G401.6 (cell line): ENCODE data around the gene ATP8A1.
A peak's percentile ranks its signal among the peaks of the same experiment; 100 is the strongest.

Experiments used
- FAIRE-seq: peaks from 2 replicates; lab custom pipeline; 2012; peaks lifted over from hg19 to GRCh38; lab: Jason Lieb, UNC

Gene ATP8A1

DNA sequence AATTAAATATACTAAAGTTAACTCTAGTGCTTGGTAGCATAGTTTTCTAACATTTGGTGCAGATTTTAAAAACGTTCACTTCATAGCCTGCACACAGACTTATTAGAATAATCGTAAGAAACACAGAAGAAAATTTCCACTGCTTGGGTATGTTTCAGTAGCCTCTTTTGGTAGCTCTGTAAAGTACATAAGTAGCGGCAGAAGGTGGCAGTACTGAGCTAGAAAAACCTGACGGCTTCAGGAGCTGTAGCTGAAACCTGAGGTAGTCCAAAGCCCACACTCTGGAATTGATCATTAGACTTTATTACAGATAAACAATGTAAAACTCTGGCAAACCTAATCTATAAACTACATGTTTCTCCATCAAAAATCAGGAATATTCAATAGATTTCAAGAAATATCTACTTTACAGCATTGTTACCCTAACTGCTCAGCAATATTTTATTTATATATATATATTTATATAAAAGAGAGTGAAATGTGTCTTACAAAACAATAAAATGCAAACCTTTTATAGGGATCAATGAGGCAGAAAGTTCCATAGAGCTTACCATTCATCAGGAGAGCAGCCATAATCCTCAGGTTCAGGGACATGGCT is 88.2 kb downstream of the ATP8A1 start:
- peak; percentile 92 for FAIRE-seq

DNA sequence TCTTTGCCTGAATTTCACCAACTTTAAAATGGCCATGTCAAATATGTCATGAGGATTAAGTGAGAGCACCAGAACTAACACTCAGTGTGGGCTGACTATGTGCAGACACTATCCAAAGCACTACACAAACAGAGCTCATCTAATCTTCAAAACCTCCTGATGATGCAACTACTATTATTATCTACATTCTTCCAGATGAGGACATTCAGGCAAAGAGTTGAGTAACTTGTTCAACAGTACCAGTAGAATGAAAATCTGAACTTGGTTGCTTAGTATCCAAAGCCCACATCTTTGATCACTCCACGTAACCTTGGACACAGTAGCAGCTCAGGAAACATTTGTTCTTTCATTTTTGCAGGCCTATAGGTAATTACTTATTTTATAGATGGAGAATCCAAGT is 90.1 kb downstream of the ATP8A1 start:
- no peak for FAIRE-seq

GRCh38 chr4:42562016-42562415 is 94.9 kb downstream of the ATP8A1 start:
- FAIRE-seq: no peak

DNA sequence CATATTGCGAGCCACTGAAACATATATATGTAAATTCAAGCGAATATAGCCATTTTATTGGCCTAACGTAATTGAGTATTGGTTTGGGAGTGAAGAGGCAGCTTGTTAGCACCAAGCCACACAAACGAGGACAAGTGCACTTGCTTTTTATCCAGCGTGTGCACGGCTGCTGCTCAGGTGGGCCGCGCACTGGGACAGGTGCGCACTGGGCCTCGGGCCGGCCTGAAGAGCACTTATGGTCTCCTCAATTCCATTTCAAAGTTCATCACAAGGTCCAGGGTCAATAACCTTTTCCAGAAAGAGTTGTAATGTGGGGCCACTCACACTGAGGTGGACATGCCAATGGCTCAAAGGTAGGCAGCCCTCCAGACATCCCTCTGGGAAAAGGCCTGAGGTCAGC is 95.9 kb downstream of the ATP8A1 start:
- FAIRE-seq: no peak

GRCh38 chr4:42560467-42560861 is 96.4 kb downstream of the ATP8A1 start:
- FAIRE-seq: no peak

DNA sequence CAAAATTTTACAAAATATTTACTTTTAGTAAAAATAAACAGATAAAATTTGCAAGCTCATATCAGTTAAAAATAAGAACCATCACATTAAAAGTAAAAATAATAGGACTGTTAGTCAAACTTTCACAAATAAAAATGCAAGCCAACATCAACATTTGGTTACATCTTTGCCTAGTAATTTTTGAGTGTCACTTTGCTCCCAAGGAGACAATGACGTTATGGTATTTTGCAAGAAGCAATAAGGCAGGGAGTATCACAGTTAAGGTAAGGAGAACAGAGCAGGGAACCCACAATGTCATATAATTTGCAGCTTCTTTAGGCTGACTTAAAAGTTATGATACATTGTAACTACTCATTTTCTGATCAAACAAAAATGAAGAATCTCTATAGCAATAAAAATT is 98.7 kb downstream of the ATP8A1 start:
- FAIRE-seq: no peak

DNA sequence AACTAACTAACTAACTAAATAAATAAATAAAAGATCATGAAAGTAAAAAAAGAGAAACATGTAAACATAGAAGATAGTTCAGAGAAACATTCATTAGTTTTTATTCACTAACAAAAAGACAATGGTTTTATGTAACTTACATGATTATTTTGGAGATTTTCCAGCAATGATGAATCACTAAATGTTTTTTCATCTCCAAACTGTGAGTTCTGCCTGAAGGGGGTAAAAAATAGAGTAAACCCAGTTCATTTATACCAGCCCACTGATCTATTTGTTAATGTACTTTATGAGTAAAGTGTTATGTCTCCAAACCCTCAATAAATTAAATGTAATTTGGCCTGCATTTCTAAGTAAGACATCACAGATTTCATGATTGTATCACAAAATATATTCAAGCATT is 101.1 kb downstream of the ATP8A1 start:
- FAIRE-seq: no peak

GRCh38 chr4:42554072-42554471 is 102.8 kb downstream of the ATP8A1 start:
- FAIRE-seq: no peak

- FAIRE-seq: no peak
Measured at GRCh38 chr4:42549896-42550295, 107.0 kb downstream of the ATP8A1 start.

DNA sequence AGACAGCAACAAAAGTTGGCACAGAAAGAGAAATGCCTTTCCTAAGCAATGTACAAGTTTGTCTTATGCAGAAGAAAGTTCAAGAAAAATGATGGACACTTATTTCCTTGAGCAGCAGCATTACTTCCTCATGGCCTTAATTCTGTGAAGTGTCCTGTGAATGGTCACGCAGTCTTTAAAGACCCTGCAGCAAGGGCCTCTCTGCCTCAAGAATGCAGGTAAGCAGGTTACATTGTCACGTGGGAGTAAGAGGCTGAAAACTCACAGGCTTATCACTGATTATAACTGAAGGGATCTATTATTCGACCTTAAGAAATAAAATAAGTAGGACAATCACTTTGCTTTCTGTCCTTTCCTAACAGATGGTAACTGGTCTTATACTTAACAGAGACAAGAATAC is 109.1 kb downstream of the ATP8A1 start:
- no peak for FAIRE-seq

- FAIRE-seq: no peak
Measured at GRCh38 chr4:42543762-42544161, 113.1 kb downstream of the ATP8A1 start.

DNA sequence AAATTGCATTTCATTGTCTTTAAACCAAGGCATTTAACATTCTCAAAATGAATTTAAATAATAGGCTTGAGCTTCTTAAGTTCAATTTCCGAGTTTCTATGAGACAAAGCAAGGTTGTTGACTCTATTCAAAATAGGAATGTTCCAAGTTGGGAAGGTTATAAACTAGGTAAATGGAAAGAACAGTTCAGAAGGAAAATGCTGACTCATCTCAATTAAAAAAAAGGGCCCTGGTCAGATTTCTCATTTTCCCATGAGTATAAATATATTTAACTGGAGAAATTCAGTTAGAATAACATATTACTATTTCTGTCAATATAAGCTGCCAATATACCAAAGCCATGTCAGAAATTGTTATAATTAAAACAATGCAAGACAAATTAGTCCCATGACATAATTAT is 113.8 kb downstream of the ATP8A1 start:
- FAIRE-seq: no peak

DNA sequence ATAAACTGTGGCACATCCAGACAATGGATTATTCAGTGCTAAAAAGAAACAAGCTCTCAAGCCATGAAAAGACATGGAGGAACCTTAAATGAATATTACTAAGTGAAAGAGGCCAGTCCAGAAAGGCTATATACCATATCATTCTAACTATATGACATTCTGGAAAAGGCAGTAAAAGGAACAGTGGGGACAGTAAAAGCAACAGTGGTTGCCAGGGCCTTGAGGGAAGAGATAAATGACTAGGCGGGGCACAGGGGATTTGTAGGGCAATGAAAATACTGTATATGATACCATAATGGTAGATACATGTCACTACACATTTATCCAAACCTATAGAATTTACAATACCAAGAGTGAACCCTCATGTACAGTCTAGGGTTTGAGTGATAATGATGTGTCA is 115.3 kb downstream of the ATP8A1 start:
- no peak for FAIRE-seq

GRCh38 chr4:42533042-42533441 is 123.9 kb downstream of the ATP8A1 start:
- no peak for FAIRE-seq

- FAIRE-seq: no peak
Measured at GRCh38 chr4:42531341-42532030, 125.4 kb downstream of the ATP8A1 start.

- FAIRE-seq: no peak
Measured at GRCh38 chr4:42523066-42523718, 133.7 kb downstream of the ATP8A1 start.

GRCh38 chr4:42519803-42520417 is 137.0 kb downstream of the ATP8A1 start:
- FAIRE-seq: peak; percentile 96

- peak; percentile 66 for FAIRE-seq
Measured at GRCh38 chr4:42515156-42515884, 141.6 kb downstream of the ATP8A1 start.

DNA sequence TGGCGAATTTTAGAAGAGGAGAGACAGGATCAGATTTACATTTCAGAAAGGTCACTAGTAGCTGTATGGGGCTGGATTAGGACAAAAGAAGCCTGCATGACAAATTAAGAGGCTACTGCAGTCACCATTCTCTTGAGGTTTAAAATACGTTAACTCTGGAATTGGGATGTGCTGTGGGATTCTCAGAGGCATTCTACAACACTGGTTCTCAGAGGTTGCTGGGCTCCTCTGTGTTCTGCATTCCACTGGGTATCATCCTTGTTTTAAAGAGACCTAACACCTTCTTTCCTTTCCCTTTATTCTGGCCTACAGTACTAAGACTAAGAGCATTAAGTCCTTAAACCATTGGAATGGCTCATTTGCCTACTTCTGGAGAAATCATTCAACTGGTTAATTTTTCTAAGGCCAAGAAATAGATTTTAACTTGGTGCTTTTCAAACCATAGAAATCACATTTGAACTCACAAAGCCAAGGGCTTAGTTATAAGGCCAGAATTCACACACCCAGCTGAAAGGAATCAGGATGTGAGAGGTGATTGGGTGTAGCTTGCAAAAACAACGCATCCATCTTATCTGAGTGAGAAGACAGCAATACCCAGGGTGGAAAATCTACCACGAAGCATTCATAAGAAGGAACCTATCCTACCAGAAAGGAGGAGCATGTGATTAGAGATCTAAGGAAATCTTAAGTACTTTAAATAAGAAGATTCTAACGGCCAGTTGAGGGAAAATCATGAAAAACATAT is 143.0 kb downstream of the ATP8A1 start:
- FAIRE-seq: no peak

DNA sequence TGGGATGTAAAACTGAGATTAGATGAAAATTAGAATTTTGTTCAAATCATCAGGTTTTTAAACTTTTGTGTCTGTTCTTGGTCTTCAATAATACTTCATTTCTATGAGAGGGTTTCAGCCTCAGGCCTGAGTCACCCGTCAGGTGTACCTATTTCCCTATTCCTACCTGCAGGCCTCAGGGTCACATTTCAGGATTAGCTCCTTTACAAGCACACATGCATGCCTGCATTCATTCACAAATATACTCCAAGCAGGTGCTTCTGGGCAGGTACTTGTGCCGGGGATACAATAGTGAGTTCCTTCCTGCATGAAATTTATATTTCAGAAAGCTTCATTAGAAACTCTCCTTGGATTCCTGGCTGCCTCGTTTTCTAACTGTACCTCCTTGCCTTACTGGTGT is 144.7 kb downstream of the ATP8A1 start:
- no peak for FAIRE-seq

DNA sequence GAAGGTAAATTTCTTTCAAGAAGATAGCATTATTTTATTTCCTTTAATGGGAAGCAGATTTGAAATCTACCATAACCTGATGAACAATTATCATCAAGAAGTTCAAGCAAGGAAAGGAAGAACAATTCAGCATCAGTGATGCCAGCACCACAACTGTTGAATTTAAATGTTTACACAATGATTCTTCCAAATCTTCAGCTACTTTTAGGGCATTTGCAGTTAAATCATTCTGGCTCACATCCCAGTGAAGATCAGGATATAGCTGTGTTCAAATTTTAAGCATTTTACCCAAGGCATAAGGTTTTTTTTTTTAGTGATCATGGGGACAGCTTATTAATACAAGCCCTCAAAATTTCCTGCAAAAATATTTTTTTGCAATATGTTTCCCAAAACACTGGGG is 146.7 kb downstream of the ATP8A1 start:
- no peak for FAIRE-seq
